Urinary bladder (tissue), 4 donors: ENCODE data around the gene CLDN8. TPM values are rescaled to one million over a fixed set of nuclear protein-coding genes. Genes with fewer than 3 reads are reported as not detected.

Experiments used
- DNase-seq: peaks from one replicate; pipeline ENCODE4 v3.0.0-alpha.2; 2015; ENCODE audit errors: extremely low spot score
- H3K27ac ChIP-seq: one replicate; pipeline ENCODE4 v1.5.1; 2013; ENCODE audit warnings: low read depth, mild to moderate bottlenecking, moderate library complexity
- H3K36me3 ChIP-seq: one replicate; pipeline ENCODE4 v1.6.1; 2013; ENCODE audit warnings: mild to moderate bottlenecking, moderate library complexity; ENCODE audit not compliant: insufficient read depth
- H3K4me1 ChIP-seq: one replicate; pipeline ENCODE4 v1.6.1; 2013; ENCODE audit warnings: mild to moderate bottlenecking, moderate library complexity; ENCODE audit not compliant: insufficient read depth
- H3K4me3 ChIP-seq: one replicate; pipeline ENCODE4 v1.5.1; 2013; ENCODE audit warnings: low read depth, low read length
- WGBS: extraction: QIAGEN DNeasy Blood & Tissue Kit; methylation state at CpG from one replicate; pipeline ENCODE4 v1.1.7; 2013; 5-methylcytosine and 5-hydroxymethylcytosine counted together
- polyA plus RNA-seq: library from polyadenylated mRNA; stranded (reverse); fragments of 200-250 nt; gene quantifications from one replicate; pipeline ENCODE4 v1.2.3, GENCODE V29; 2013
- total RNA-seq: library from RNA; depleted of rRNA; stranded (reverse); fragments of >200 nt; gene quantifications from one replicate; pipeline ENCODE4 v1.2.3, GENCODE V29; 2014
- donor health status: healthy with polysubstance abuse.
- donor health status: healthy.

Gene CLDN8
- total and polyA plus RNA-seq, 2 donors, result 0.04 to 1.6 TPM

GRCh38 chr21:30232011-30232410, 16.1 kb upstream of the CLDN8 start:
- DNase-seq, result no peak
- Histone ChIP-seq H3K36me3 (no peaks in the 10 kb centered on the region), H3K4me3 (no peak overlapping the region), H3K27ac (no peak overlapping the region), H3K4me1 (peaks cover 2% of the 10 kb centered on the region)
- WGBS, result 100% methylated on average over 1 of the region's 1 CpG

GRCh38 chr21:30227633-30228404, 11.9 kb upstream of the CLDN8 start:
- 15% methylated on average over 3 of the region's 3 CpGs for WGBS
- no peak overlapping the region for H3K4me3 ChIP-seq

GRCh38 chr21:30227128-30227527, 11.2 kb upstream of the CLDN8 start:
- Histone ChIP-seq H3K4me3 (no peak overlapping the region), H3K27ac (no peak overlapping the region), H3K4me1 (peaks cover 3% of the 10 kb centered on the region), H3K36me3 (no peaks in the 10 kb centered on the region)
- DNase-seq, result no peak
- 45% methylated on average over 1 of the region's 1 CpG for WGBS

More at GRCh38 chr21:30227633-30228404, 11.9 kb upstream of the CLDN8 start:
- H3K27ac ChIP-seq, result no peak overlapping the region
- peaks cover 3% of the 10 kb centered on the region for H3K4me1 ChIP-seq
- DNase-seq, result peak; percentile 69
- no peaks in the 10 kb centered on the region for H3K36me3 ChIP-seq

- no peaks in the 10 kb centered on the region for H3K36me3 ChIP-seq
- H3K27ac ChIP-seq, result peak overlapping the region; percentile 23
- H3K4me3 ChIP-seq, result no peak overlapping the region
- WGBS, result 80% methylated on average over 2 of the region's 2 CpGs
- peaks cover 3% of the 10 kb centered on the region for H3K4me1 ChIP-seq
- DNase-seq, result no peak
These were observed 7.7 kb upstream of the CLDN8 start for GRCh38 chr21:30223596-30223995.

GRCh38 chr21:30222724-30223123, 6.8 kb upstream of the CLDN8 start:
- DNase-seq, result no peak
- Histone ChIP-seq H3K4me3 (no peak overlapping the region), H3K27ac (no peak overlapping the region), H3K36me3 (no peaks in the 10 kb centered on the region), H3K4me1 (peaks cover 3% of the 10 kb centered on the region)

GRCh38 chr21:30211071-30211470, 4.8 kb downstream of the CLDN8 start:
- H3K27ac ChIP-seq, result no peak overlapping the region
- H3K4me1 ChIP-seq, result no peaks in the 10 kb centered on the region
- 24% methylated on average over 1 of the region's 1 CpG for WGBS
- no peak overlapping the region for H3K4me3 ChIP-seq
- H3K36me3 ChIP-seq, result no peaks in the 10 kb centered on the region
- DNase-seq, result no peak

- 64% methylated on average over 5 of the region's 5 CpGs for WGBS
- no peak overlapping the region for H3K27ac ChIP-seq
- no peak for DNase-seq
- no peaks in the 10 kb centered on the region for H3K36me3 ChIP-seq
- no peaks in the 10 kb centered on the region for H3K4me1 ChIP-seq
- no peak overlapping the region for H3K4me3 ChIP-seq
These were observed 6.3 kb downstream of the CLDN8 start for GRCh38 chr21:30209601-30210000.

GRCh38 chr21:30207252-30207579, 8.7 kb downstream of the CLDN8 start:
- Histone ChIP-seq H3K4me3 (no peak overlapping the region), H3K4me1 (no peaks in the 10 kb centered on the region), H3K27ac (no peak overlapping the region), H3K36me3 (no peaks in the 10 kb centered on the region)
- 37% methylated on average over 1 of the region's 1 CpG for WGBS
- no peak for DNase-seq

GRCh38 chr21:30206551-30207251, 9.2 kb downstream of the CLDN8 start:
- Histone ChIP-seq H3K36me3 (no peaks in the 10 kb centered on the region), H3K4me1 (no peaks in the 10 kb centered on the region), H3K4me3 (no peak overlapping the region), H3K27ac (no peak overlapping the region)
- no peak for DNase-seq
- WGBS, result 59% methylated on average over 7 of the region's 7 CpGs

- no peak for DNase-seq
- no peak overlapping the region for H3K4me3 ChIP-seq
- 32% methylated on average over 2 of the region's 2 CpGs for WGBS
These were observed 15.9 kb downstream of the CLDN8 start for GRCh38 chr21:30200000-30200399.

GRCh38 chr21:30194701-30195299, 21.1 kb downstream of the CLDN8 start:
- DNase-seq, result no peak
- no peaks in the 10 kb centered on the region for H3K36me3 ChIP-seq
- no peak overlapping the region for H3K27ac ChIP-seq
- 48% methylated on average over 2 of the region's 2 CpGs for whole genome bisulfite sequencing
- no peaks in the 10 kb centered on the region for H3K4me1 ChIP-seq
- no peak overlapping the region for H3K4me3 ChIP-seq

More at GRCh38 chr21:30200000-30200399, 15.9 kb downstream of the CLDN8 start:
- H3K36me3 ChIP-seq, result no peaks in the 10 kb centered on the region
- H3K27ac ChIP-seq, result no peak overlapping the region
- no peaks in the 10 kb centered on the region for H3K4me1 ChIP-seq

- no peak overlapping the region for H3K4me3 ChIP-seq
- 91% methylated on average over 2 of the region's 2 CpGs for WGBS
- no peaks in the 10 kb centered on the region for H3K36me3 ChIP-seq
- DNase-seq, result no peak
- no peak overlapping the region for H3K27ac ChIP-seq
- no peaks in the 10 kb centered on the region for H3K4me1 ChIP-seq
These were observed 22.7 kb downstream of the CLDN8 start for GRCh38 chr21:30193201-30193600.

GRCh38 chr21:30190554-30190953, 25.3 kb downstream of the CLDN8 start:
- Histone ChIP-seq H3K4me1 (no peaks in the 10 kb centered on the region), H3K36me3 (no peaks in the 10 kb centered on the region), H3K27ac (no peak overlapping the region), H3K4me3 (no peak overlapping the region)
- DNase-seq, result no peak
- 81% methylated on average over 7 of the region's 7 CpGs for WGBS

- Histone ChIP-seq H3K36me3 (no peaks in the 10 kb centered on the region), H3K4me1 (no peaks in the 10 kb centered on the region), H3K4me3 (no peak overlapping the region), H3K27ac (no peak overlapping the region)
- WGBS, result 67% methylated on average over 3 of the region's 3 CpGs
- DNase-seq, result no peak
These were observed 26.1 kb downstream of the CLDN8 start for GRCh38 chr21:30189773-30190172.
